GM19468 (cell line): ENCODE measurements around the gene TEKT3.

ENCODE experiments used
- ATAC-seq: cut with Tn5 transposase; IDR thresholded peaks from one replicate; pipeline ENCODE4 v1.9.1; 2021; ENCODE audit warnings: mild to moderate bottlenecking, moderate library complexity, moderate number of reproducible peaks; ENCODE audit not compliant: unreplicated experiment; ENCODE audit errors: extremely low read depth

TEKT3 gene

DNA sequence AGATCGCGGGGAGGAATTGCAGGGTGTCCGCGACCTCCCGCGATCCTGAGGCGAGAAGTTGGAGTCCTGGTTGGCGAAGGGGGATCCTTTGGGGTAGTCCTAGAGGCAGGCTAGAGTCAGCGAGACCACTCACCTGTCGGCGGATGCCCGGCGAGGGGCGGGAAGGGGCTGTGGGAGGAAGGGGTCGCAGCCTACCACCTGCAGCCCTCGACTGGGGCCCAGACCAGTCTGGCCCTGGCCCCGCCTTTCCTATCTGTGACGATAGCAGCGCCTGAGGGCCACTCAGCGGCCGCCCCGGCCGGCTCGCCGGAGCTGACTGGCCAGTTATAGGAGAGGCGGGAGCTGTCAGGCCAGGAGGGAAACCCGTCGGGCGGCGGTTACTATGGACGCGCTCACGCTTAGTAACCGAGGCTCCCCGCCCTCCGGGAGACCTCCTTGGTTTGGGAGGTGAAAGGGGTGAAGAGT lies at the start of gene TEKT3:
Gene TEKT3, minus strand, starts transcription at position 213 of the 465 bp plus-strand sequence. CDS start 10,012 bp downstream, outside the sequence.
- ATAC-seq: no peak

DNA sequence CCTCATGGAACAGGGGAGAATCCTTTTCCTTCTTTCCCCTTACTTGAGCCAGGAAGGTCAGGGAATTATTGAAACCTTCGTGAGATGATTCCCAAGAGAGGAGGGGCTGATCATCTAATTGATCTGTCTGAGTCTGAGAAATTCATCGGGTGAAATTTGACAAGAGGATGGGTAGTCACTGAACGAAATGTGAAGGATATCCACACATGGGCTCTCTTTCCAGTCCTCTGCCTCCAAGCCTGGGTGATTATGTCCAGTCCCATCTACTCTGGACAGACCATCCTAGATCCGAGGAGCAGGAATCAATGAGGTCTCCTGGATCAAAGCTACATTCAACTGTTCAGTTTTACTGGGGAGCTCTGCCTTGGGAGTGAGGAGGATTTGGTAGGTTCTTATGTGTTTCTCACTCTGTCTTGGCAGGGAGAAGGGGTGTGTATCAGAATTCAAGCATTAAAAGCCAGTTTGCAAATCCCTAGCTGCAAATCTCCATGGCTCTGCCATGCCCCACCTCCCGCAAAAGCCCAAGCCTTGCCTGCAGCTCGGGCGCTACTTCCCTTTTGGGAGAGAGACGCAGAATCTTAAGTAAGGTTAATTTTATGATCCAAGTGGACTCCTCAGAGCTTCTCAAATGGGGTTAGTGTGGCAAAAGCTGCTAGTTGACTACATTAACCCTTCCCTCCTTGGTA lies 47.1 kb upstream of the TEKT3 start:
- ATAC-seq: no peak

DNA sequence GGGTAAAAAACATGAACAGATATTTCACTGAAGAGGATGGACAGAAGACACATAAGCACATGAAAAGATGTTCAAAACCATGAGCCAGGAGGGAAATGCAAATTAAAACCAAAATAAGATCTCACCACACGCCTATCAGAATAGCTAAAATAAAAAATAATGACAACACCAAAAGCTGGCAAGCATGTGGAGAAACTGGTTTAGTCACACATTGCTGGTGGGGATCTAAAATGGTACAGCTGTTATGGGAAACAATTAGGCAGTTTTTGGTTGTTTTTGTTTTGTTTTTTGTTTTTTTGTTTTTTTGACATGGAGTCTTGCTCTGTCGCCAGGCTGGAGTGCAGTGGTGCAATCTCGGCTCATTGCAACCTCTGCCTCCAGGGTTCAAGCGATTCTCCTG lies 44.7 kb upstream of the TEKT3 start:
- no peak for ATAC-seq

DNA sequence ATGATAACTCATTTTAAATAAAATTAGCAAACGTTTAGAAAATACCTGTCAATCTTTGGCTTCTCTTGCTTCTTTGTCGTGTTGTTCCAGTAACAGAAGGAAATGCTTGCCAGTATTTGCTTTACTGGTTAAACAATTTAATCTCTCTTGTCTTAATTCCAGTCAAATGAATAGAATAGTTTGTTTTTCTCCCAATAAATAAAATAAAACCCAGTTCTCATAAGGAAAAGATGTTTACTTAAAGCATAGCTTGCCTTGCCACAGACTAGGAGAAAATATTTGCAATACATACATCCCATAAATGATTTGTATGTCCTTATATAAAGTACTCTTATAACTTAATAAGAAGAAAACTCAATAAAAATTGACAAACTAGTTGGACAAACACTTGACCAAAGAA lies 43.9 kb upstream of the TEKT3 start:
- no peak for ATAC-seq

DNA sequence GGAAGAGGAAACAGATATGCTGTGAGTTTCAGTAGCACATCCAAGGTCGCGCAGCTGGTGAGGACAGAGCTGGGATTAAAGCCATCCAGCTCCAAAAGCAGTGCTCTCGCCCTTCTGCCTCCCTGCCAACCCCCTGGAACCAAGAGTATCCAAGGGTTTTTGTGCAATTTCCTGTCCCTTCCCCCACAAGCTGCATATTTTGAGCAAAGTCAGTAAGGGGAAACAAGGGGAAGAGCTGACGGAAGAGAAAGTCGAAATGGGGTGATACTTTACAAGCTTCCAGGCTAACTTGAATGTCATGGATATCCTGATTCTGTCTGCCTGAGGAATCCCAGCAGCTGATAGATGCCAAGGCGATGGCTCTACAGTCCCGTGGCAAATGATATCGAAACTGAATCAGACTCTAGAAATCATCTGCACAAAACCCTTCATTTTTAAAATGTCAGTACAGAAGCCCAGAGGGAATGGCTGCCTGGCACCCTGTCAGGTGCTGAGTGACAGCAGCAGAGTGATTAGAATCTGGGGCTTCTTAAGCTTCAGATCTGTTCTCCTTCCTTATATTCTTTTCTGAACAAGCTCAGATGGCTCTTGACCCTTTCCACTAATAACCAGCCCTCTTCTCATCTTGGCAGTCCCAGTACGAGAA lies 42.9 kb upstream of the TEKT3 start:
- no peak for ATAC-seq

DNA sequence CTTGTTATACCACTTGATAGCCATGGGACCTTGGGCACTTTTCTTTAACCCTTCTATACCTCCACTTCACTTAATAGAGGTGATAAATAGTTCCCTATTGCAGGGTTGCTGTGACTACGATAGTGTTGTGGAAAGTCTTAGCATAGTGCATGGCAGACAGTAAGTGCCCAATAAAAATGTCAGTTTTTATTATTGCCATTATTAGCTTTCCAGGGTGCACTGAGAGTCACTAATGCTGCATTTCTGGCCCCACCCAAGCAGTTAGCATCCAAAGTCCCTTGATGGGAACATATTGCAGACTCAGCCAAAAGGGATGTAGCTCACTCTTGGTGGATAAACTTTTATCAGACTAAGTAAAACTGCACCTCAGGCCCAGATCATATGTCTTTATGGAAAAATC lies 41.5 kb upstream of the TEKT3 start:
- no peak for ATAC-seq

DNA sequence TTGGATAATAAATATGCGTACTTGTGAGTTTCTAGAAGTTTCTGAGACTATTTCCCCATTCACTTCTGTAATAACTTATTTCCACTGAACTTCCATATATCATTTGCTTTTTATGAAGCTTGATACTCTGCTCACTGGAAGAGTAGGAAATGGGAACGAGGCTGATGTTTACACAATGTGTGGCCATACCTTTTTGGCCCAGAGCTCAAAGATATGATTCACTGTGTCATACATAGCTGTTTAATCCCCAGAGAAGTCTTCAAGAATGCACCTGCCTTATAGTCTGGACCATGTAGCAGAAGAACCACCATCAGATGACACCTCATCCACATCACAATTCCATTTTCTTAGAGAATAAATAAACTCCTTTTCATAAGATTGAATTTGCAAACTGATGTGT lies 40.3 kb upstream of the TEKT3 start:
- no peak for ATAC-seq

DNA sequence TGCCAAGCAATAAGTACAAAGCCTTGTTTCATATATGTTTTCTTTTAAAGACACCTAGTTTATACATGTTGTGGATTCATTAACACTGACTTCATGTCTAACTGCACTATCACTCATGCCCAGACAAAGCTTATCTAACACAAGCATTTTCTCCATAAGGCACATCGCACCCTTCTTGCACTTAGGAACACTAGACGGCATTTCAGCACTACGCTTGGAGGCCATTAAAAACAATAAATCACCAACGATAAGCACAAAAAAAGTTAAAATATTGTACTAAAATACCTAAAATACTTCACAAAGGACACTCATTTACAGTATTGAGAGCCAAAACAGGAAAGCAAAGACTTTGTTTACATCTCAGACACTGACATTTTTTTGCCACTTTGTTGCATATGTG lies 39.0 kb upstream of the TEKT3 start:
- ATAC-seq: no peak

DNA sequence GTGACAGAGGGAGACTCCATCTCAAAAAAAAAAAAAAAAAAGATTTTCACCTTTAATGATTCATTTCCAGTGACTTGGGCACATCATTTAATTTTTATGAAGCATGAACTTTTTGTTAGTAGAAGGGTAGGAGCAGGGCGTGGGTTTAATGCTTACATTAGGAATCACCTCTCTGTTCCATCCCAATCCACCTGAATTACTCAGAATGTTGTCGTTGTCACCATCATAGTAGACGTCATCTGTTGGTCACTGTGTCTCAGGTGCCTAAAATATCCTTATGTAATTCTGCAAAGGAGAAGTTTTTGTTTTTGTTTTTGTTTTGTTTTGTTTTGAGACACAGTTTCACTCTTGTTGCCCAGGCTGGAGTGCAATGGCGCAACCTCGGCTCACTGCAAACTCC lies 38.3 kb upstream of the TEKT3 start:
- no peak for ATAC-seq

DNA sequence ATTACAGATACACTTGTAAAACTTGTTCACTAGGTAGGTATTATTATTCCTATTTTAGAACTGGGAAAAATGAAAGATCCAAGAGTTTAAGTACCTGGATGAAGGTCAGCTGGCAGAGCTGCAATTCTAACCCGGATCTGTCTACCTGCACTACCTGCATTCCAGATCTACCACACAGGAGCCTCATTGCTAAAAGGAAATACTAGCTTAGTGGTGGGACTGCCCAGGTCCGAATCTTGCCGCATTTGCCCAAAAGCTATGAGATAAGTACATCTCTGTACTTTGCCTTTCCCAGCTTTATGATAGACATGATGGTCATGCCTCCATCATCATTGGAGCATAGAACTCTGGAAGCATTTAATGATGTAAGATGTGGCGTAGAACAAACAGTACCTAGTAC lies 36.8 kb upstream of the TEKT3 start:
- no peak for ATAC-seq

DNA sequence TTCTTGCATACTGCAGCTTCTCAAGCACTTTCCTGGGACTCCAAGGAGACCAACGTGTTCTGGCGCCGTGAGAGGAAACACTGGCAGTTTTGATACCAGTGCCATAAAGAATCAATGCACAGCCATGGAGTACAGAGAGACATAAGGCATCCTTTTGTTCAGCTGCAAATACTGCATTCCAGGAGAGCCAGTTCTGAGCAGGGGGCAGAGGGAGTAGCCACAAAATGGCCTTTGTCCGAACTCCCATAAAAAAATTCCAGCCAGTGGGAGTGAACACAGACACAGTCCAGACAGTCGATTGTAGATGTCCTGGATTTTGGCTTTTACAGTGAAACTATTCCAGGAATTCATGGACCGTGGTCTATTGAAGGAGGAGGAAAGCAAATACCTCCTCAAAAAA lies 36.2 kb upstream of the TEKT3 start:
- no peak for ATAC-seq

DNA sequence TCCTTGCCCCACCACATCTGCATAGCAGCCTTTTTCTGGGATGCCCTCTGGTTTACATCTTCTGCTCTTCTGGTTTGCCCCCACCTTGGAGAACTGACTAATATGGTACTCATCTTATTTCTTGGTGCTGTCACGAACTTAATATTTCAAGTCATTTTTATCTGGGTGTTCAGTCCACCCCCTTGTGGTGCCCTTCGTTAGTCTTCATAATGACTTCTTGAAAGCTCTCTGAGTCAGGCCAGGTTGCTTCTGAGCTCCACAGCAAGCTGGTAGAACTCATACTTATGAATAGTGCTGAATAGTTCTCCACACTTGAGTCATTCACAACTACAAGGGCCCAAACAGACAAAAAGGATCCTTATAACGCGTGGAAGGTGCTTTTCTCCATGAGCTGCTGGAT lies 35.8 kb upstream of the TEKT3 start:
- ATAC-seq: no peak

DNA sequence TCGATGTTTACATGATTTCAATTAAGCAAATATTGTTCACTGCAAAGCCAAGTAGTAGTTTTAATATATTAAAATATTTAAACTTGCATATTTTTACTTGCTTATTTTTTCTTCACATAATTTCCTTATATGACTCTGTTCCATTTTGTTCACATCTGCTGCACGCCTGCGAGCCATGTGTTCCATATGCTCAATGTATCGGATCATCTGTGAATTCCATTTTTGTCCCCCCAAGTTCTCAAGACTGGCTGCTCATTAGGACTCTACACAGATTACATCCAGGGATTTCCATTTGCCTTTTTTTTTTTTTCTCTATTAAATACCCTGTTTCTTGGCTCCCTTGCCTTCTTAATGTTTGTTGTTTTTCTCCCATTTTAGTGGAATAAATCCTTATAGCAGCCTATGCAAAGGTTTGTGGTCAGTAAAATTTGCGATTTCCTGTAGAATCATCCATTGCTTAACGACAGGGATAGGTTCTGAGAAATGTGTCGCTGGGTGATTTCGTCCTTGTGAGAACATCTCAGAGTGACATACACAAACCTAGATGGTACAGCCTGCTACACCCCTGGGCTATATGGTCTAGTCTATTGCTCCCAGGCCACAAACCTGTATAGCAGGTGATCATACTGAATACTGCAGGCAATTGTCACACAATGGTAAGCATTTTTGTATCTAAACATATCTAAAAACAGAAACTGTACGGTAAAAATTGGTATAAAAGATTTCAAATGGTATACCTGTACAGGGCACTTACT lies 30.2 kb upstream of the TEKT3 start:
- no peak for ATAC-seq

DNA sequence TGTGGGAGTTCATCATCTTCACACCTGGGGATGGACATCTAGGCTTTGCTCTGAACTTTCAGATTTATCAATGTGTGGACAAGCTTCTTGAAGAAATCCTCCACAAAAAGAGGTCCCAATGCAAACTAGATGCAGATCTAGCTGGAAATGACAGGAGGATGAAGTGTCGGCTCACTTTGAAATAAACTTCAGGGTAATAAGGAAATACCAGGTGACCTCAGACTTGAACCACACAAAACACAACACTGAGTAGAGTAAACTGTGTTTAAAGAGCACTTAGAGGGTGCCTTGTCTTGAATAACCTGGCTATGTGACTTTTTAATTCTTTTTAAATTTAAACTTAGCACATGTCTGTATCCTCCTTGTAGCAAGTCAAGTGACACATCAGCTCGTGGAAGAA lies 27.2 kb upstream of the TEKT3 start:
- ATAC-seq: no peak

DNA sequence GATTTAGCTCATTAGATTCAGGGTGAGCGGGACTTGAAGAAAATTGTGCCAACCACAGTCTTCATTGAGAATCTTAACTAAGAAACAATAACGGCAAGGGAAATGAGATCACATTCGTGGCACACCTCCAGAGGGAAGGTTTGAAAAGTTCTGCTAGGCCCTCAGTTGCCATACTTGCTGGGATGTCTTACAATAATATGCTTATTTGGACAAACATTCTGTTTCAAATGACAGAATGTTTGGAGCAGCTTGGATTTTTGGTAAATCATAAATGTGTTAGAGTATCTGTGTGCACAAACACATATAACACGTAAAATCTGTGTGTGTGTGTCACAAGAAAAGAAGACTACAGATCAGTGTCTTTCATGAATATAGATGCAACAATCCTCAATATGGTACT lies 24.6 kb upstream of the TEKT3 start:
- no peak for ATAC-seq

DNA sequence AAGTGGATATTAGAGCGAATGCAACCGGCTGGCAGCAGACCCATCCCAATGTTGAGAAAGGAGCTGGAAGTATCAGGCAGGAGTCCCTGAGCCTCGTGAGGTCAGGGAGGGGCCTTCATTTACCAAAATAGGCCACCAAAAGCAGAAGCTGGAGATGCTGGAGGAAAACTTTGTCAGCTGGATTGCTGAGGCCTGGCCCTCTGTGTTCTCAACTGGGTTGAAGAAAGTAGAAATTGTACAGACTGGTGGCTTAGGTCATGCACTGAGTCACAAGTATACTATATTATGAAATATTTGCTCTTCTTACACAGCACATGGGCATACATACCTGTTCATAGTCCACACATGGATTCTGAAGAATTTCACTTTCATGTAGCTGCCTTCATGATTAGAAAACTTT lies 23.2 kb upstream of the TEKT3 start:
- no peak for ATAC-seq

DNA sequence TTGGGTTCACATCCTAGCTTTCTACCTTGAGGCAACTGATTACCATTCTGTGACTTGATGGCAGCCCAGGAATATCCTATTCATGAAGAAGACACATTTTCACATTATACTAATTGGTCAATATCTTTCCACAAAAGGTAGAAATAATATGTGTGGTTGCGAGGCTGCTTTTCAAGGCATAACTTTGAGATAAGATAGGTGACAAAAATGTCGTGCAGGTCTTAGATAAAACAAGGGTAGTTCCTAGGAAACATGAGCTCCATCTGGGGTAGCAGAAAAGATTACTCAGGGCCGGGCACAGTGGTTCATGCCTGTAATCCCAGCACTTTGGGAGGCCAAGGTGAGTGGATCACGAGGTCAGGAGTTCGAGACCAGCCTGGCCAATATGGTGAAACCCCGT lies 22.3 kb upstream of the TEKT3 start:
- ATAC-seq: no peak

DNA sequence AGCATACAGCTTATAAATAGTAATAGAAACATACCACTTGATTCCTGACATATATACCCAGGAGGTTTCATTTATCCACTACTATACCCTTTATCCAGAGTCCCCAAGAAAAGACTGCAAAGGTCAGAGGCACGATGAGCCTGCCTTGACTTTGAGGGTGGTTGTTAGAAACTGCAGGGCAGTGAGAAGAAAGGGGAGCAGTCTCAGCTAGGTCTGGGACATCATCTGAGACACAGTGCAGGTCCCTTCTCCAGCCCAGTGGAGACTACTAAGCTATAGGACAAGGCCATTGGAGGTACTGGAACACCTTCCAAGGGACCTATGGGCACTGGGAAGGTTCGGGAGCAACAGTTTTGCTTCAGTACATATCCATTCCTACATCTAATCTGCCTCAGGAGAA lies 20.2 kb upstream of the TEKT3 start:
- no peak for ATAC-seq

DNA sequence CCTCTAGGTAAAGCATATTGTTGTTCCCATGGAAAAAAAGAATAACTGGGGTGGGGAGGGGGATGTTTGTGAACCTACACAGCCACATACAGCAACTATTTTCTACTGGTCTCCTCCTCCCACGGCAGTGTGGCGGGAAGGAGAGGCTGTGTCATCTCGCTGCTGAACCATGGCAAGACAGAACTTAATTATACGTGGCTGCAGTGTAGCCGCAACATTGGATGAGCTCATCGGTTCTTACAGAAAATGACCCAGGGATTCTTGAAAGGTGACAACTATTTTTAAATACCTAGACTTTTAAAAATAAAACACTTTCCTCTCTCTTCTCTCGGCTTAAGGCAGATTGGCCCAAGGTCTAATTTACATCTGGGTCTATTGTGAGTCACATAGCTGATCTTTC lies 19.8 kb upstream of the TEKT3 start:
- no peak for ATAC-seq

DNA sequence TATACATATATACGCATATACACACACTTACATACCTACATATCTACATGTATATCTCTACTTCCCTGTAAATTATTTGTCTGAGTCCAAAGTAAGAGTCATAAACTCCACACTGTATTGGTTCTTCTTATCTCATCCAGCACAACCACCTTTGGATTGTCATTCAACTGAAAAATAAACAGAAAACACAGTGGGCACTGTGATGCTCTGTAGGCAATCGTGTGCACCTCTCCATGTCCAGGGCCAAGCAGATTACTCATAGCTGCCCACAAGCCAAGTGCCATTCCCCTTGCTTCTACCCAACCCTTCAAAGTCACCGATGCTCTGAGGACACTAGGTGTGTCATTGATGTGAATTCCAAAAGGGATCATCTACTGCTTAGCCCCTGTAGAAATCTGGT lies 12.9 kb upstream of the TEKT3 start:
- no peak for ATAC-seq

DNA sequence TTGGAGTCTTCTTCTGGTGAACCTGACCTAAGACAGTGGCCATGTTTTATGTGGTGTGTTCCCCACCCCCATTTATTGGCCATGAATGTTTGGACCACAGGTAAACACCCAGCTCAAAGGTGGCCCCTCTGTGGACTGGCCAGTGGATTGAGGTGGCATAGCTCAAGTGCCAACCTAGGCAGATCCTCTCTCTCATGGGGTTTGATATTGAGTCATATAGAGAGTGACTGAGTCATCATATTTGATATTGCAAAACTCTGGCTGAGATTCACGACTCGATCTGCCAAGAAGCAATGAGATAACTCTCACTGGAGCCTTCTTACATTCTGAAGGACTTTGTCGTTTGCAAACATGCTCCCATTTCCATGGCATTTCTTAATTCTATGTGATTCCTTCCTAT lies 10.5 kb upstream of the TEKT3 start:
- ATAC-seq: no peak

DNA sequence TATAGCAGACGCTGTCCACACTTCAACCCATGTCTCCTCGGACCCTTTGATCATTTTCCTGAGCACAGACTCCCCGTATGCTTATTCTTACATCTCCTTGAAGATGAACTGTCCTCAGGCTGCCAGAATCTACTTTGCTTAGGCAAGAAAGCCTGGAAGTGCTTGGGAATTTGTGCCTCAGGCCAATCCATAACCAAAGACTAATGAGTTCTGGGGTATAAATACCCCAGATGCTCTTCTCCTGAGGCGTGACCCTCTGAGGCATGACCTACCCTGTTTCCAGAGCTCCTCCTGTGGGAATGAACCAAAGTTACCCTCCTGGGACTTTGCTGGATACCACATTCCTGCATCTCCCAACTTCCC lies 10.1 kb upstream of the TEKT3 start:
- no peak for ATAC-seq
